Right atrium auricular region (tissue), 2 donors: ENCODE data around the gene BBS4. TPM values are rescaled to one million over a fixed set of nuclear protein-coding genes. Genes with fewer than 3 reads are reported as not detected.

Experiments used
- DNase-seq: peaks from one replicate; pipeline ENCODE4 v3.0.0-alpha.2; 2019; ENCODE audit warnings: low spot score
- H3K27ac ChIP-seq, 2 donors: fragments of 200-600 bp; sonication (generic); 1 replicate in 1 of 2; 2 replicates in 1 of 2; pipeline ENCODE4 v1.5.1; 2016 to 2019
- H3K27me3 ChIP-seq, 2 donors: fragments of 200-600 bp; sonication (generic); one replicate each; pipeline versions ENCODE4 v1.5.1 to v1.6.0; 2017 to 2019
- H3K36me3 ChIP-seq: fragments of 200-600 bp; sonication (generic); one replicate; pipeline ENCODE4 v1.5.1; 2016
- H3K4me1 ChIP-seq, 2 donors: fragments of 200-600 bp; sonication (generic); one replicate each; pipeline versions ENCODE4 v1.5.1 to v1.6.0; 2017 to 2019
- H3K4me3 ChIP-seq, 2 donors: fragments of 200-600 bp; sonication (generic); 1 replicate in 1 of 2; 2 replicates in 1 of 2; pipeline ENCODE4 v1.5.1; 2017 to 2019; ENCODE audit warnings: mild to moderate bottlenecking in 1 of 2, moderate library complexity in 1 of 2
- H3K9me3 ChIP-seq, 2 donors: fragments of 200-600 bp; sonication (generic); one replicate each; pipeline ENCODE4 v1.5.1; 2019
- CTCF ChIP-seq, 2 donors: fragments of 200-600 bp; sonication (generic); IDR thresholded peaks; one replicate each; pipeline ENCODE4 v1.5.1; 2019; ENCODE audit warnings: antibody characterized with exemption in 2 of 2
- total RNA-seq, 2 donors: library from RNA; depleted of rRNA; stranded (reverse); fragments of >200 nt; gene quantifications; one replicate each; pipeline ENCODE4 v1.1.0, GENCODE V29; 2016

Gene BBS4
- total RNA-seq, 2 donors from 2014 or later = 8.0 to 12.1 TPM

- Histone ChIP-seq H3K27ac (no peak overlapping the region), H3K4me1 (no peaks in the 10 kb centered on the region), H3K27me3 (no peaks in the 10 kb centered on the region), H3K9me3 (no peaks in the 10 kb centered on the region), H3K36me3 (peaks cover 32% of the 10 kb centered on the region), H3K4me3 (no peak overlapping the region)
- no peak for TF ChIP-seq CTCF (IDR thresholded peaks at IDR 0.05)
- DNase-seq = no peak
Observed at GRCh38 chr15:72740219-72740618, 54.2 kb downstream of the BBS4 start.

- DNase-seq = no peak
- H3K9me3 ChIP-seq = no peaks in the 10 kb centered on the region
- H3K4me1 ChIP-seq = no peaks in the 10 kb centered on the region
- no peak for TF ChIP-seq CTCF (IDR thresholded peaks at IDR 0.05)
- H3K36me3 ChIP-seq = peaks cover 43% of the 10 kb centered on the region
- H3K27ac ChIP-seq = no peak overlapping the region
- no peaks in the 10 kb centered on the region for H3K27me3 ChIP-seq
- H3K4me3 ChIP-seq = no peak overlapping the region
Observed at GRCh38 chr15:72749700-72750099, 63.7 kb downstream of the BBS4 start.

GRCh38 chr15:72751751-72752455, 65.9 kb downstream of the BBS4 start:
- Histone ChIP-seq H3K27me3 (no peaks in the 10 kb centered on the region), H3K9me3 (no peaks in the 10 kb centered on the region), H3K4me1 (no peaks in the 10 kb centered on the region), H3K4me3 (no peak overlapping the region), H3K27ac (no peak overlapping the region), H3K36me3 (peaks cover 62% of the 10 kb centered on the region)
- TF ChIP-seq CTCF (IDR thresholded peaks at IDR 0.05) = no peak
- DNase-seq = no peak

DNA sequence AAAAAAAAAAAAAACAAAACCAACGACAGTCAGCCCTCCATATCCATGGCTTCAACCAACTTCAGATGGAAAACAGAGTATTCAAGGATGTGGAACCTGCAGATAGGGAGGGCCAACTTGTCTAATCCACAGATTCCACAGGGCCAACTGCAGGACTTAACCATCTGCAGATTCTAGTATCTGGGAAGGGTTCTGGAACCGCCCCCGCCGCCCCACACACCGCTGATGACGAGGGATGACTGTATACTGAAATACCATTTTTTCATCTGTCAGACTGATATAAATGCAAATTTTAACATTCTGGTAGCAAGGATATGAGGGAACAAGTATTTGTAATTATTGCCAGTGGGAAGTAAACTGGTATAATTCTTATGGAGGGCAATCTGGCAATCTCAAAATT, 68.1 kb downstream of the BBS4 start:
- H3K4me3 ChIP-seq = no peak overlapping the region
- no peak overlapping the region for H3K27ac ChIP-seq
- DNase-seq = no peak
- H3K9me3 ChIP-seq = no peaks in the 10 kb centered on the region
- no peak for TF ChIP-seq CTCF (IDR thresholded peaks at IDR 0.05)
- no peaks in the 10 kb centered on the region for H3K27me3 ChIP-seq
- H3K4me1 ChIP-seq = no peaks in the 10 kb centered on the region
- H3K36me3 ChIP-seq = peaks cover 81% of the 10 kb centered on the region

DNA sequence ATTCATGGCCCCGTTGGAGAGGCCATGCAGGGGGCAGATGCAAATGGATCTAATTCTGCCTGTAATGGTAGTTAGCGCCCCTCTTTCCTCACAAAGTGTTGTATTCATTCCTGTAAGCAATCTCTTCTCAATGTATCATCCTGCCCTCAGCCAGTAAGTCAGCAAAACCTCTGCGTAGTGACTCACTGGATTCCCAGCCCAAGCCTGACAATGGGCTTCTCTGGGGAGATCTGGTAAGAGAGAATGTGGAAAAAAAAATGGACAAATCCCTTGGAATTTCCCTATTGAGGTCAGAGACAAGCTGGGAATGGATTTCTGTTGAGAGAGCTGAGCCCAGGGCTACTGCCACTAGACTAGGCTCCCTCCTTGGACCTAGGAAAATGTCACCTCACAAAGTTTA, 72.2 kb downstream of the BBS4 start:
- Histone ChIP-seq H3K4me1 (no peaks in the 10 kb centered on the region), H3K27me3 (no peaks in the 10 kb centered on the region), H3K36me3 (peaks cover 67% of the 10 kb centered on the region), H3K4me3 (no peak overlapping the region), H3K9me3 (no peaks in the 10 kb centered on the region), H3K27ac (no peak overlapping the region)
- no peak for DNase-seq
- no peak for TF ChIP-seq CTCF (IDR thresholded peaks at IDR 0.05)
